Tibial nerve (tissue), 4 donors: ENCODE measurements around the gene SEMA5A.

ENCODE experiments used
- EP300 ChIP-seq, 2 donors: sonication (generic); formaldehyde crosslinking; IDR thresholded peaks; one replicate each; pipeline ENCODE4 v1.6.1; 2017; ENCODE audit warnings: antibody characterized with exemption in 2 of 2, mild to moderate bottlenecking in 1 of 2
- POLR2A ChIP-seq, 2 donors: fragments of 450-650 bp; IDR thresholded peaks; one replicate each; pipeline ENCODE4 v1.6.1; 2017; ENCODE audit warnings: antibody characterized with exemption in 2 of 2, mild to moderate bottlenecking in 2 of 2, moderate library complexity in 2 of 2
- TF ChIP-seq, protein P1 (sequence below), 5 experiments: fragments of 200-600 bp in 3 of 5; fragments of 450-650 bp in 2 of 5; sonication (generic) in 3 of 5; IDR thresholded peaks; one replicate each; pipeline ENCODE4 v1.5.1; 2016 to 2019; ENCODE audit warnings: antibody characterized with exemption in 5 of 5, mild to moderate bottlenecking in 3 of 5, moderate library complexity in 2 of 5

DNA sequence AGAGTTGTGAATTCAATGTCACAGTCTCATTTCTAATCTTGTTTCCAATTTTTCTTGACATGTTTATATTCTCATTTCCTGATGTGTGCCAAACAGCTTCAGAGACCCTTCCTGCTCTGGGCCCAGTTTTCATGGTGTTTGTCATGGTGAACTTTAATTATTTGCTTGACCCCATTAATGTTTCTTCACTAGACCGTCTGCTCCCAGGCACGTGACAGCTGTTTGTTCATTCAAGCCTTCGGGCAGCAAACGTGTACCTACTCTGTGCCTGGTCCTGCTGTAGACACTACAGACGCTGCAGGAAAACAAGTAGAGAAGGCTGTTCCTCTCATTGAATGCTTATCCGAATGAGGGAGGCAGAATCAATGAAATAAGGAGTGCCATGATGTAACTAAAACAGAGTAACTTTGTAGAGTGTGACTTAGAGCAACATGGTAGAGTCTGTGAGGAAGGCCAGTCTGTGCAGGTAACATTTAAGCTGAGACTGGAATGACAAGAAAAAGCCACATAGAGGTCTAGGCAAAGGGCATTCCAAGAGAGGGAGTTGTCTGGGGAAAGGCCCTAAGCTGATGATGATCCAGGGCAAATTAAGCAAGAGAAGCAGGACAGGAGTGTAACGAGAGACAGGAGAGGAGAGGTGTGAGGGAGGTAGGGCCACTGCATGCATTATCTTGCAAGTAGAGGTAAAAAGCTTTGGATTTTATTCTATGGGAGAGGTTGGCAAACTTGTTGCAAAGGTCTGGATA is 191.4 kb downstream of the SEMA5A start:
- TF ChIP-seq, protein P1, sequence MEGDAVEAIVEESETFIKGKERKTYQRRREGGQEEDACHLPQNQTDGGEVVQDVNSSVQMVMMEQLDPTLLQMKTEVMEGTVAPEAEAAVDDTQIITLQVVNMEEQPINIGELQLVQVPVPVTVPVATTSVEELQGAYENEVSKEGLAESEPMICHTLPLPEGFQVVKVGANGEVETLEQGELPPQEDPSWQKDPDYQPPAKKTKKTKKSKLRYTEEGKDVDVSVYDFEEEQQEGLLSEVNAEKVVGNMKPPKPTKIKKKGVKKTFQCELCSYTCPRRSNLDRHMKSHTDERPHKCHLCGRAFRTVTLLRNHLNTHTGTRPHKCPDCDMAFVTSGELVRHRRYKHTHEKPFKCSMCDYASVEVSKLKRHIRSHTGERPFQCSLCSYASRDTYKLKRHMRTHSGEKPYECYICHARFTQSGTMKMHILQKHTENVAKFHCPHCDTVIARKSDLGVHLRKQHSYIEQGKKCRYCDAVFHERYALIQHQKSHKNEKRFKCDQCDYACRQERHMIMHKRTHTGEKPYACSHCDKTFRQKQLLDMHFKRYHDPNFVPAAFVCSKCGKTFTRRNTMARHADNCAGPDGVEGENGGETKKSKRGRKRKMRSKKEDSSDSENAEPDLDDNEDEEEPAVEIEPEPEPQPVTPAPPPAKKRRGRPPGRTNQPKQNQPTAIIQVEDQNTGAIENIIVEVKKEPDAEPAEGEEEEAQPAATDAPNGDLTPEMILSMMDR (IDR thresholded peaks at IDR 0.05), result no peak
- TF ChIP-seq POLR2A (IDR thresholded peaks at IDR 0.05) (no peak), EP300 (IDR thresholded peaks at IDR 0.05) (no peak)
